Activated T-cell treated with anti-CD3 and anti-CD28 coated beads, Interleukin-2, amount 50 U/mL, for 72 hours (primary cell): ENCODE results near the gene CDH26. TPM values are rescaled to one million over a fixed set of nuclear protein-coding genes. Genes with fewer than 3 reads are reported as not detected.

Source experiments
- ATAC-seq, 2 donors: fragments of 150-1000 bp; cut with Tn5 transposase; replicated peaks in 1 of 2; 2 replicates each; pipeline ENCODE4 v1.10.0; 2021; ENCODE audit warnings: moderate library complexity in 2 of 2, mild to moderate bottlenecking in 1 of 2
- DNase-seq, 2 donors: peaks; one replicate each; pipeline ENCODE4 v3.0.0; 2021 to 2022; ENCODE audit warnings: mixed read lengths in 1 of 2
- H3K27ac Mint-ChIP-seq: one replicate; pipeline ENCODE4 v1.8.0; 2022; ENCODE audit warnings: mild to moderate bottlenecking, moderate library complexity, mixed read lengths
- H3K27me3 Mint-ChIP-seq: one replicate; pipeline ENCODE4 v1.8.0; 2022; ENCODE audit warnings: low read depth, mixed read lengths
- H3K36me3 Mint-ChIP-seq, 2 donors: one replicate each; pipeline ENCODE4 v1.8.0; 2022; ENCODE audit warnings: mixed read lengths in 2 of 2, mild to moderate bottlenecking in 1 of 2; ENCODE audit not compliant: insufficient read depth in 2 of 2
- H3K4me1 Mint-ChIP-seq: one replicate; pipeline ENCODE4 v1.8.0; 2022; ENCODE audit warnings: low read depth, mixed read lengths
- H3K4me3 Mint-ChIP-seq, 2 donors: one replicate each; pipeline ENCODE4 v1.8.0; 2022; ENCODE audit warnings: mild to moderate bottlenecking in 2 of 2, mixed read lengths in 2 of 2, moderate library complexity in 2 of 2
- H3K9me3 Mint-ChIP-seq, 2 donors: one replicate each; pipeline ENCODE4 v1.8.0; 2022; ENCODE audit warnings: mixed read lengths in 2 of 2
- total RNA-seq, 2 donors: library from RNA; stranded (reverse); gene quantifications; one replicate each; pipeline ENCODE4 v1.2.3, GENCODE V29; 2022

CDH26 gene
- total RNA-seq, 2 donors from 2014 or later = 2.4 to 3.1 TPM

DNA sequence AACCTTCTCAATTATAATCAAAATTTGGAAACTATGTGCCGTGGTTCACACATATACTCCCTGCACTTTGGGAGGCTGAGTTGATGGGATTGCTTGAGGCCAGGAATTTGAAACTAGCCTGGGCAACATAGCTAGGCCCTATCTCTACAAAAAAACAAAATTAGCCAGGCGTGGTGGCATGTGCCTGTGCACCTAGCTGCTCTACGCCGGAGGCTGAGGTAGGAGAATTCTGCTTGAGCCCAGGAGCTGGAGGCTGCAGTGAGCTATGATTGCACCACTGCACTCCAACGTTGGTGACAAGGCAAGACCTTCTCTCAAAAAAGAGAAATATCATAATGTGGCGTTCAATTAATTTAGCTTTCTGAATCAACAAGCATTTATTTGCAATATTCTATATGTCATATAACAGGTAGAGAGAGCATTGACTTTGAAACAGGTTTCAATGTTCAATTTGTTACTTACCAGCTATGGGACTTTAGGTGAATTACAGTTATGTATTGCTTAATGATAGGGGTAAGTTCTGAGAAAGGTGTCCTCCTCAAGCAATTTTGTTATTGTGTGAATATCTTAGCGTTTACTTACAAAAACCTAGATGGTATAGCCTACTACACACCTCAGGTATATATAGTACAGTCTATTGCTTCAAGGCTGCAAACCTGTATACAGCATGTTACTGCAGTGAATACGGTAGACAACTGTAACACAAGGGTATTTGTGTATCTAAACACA, 22.6 kb upstream of the CDH26 start:
- no peak for DNase-seq
- no peaks in the 10 kb centered on the region for H3K9me3 Mint-ChIP-seq
- H3K4me1 Mint-ChIP-seq = peaks cover 34% of the 10 kb centered on the region
- ATAC-seq = no peak
- no peak overlapping the region for H3K4me3 Mint-ChIP-seq
- no peak overlapping the region for H3K27ac Mint-ChIP-seq
- H3K27me3 Mint-ChIP-seq = no peaks in the 10 kb centered on the region
- H3K36me3 Mint-ChIP-seq = peaks cover 2 to 3% of the 10 kb centered on the region in 2 donors

DNA sequence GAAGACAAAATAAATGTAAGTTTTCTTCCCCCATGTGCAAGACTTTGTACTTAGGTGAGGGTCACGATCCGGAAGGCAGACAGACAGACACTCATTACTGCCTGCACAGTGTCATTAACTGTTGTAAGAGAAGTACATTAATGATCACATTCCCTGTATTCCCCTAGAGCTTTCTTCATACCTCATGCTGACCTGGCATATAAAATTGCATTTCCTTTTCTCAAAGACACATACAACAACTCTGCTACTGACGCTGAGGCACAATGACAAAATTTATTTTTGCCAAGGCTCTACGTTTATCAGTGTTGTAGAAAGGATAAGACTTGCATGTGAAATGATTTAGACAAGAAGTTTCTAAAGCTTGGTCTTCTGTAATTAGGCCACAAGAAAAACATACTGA, 21.8 kb upstream of the CDH26 start:
- Mint-ChIP-seq H3K36me3 (peaks cover 2 to 3% of the 10 kb centered on the region in 2 donors), H3K4me3 (no peak overlapping the region), H3K9me3 (no peaks in the 10 kb centered on the region), H3K27ac (no peak overlapping the region), H3K27me3 (no peaks in the 10 kb centered on the region), H3K4me1 (peaks cover 35% of the 10 kb centered on the region)
- DNase-seq = no peak
- ATAC-seq = no peak

DNA sequence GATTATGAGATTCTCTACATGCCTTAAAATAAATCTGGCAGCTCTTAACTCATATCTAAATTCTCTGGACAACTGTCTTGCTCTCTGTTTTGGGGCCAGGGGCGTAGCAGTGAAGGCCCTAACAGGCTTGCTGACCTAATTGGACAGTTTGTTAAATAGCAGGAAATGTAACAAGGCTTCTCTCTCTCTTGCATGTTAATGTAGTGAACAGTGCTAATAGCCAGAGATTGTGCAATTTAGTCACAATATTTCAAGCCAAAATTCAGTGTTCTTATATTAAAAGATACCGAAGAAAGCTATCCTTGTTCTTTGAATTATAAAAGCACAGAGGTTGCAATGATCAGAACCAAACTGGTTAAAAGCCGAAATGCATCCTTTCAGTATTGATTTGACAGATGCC, 21.1 kb upstream of the CDH26 start:
- Mint-ChIP-seq H3K27ac (no peak overlapping the region), H3K36me3 (peaks cover 2 to 3% of the 10 kb centered on the region in 2 donors), H3K4me3 (peak overlapping the region in 1 of 2 donors; percentile 10), H3K9me3 (no peaks in the 10 kb centered on the region), H3K4me1 (peaks cover 35% of the 10 kb centered on the region), H3K27me3 (no peaks in the 10 kb centered on the region)
- ATAC-seq = no peak
- no peak for DNase-seq

DNA sequence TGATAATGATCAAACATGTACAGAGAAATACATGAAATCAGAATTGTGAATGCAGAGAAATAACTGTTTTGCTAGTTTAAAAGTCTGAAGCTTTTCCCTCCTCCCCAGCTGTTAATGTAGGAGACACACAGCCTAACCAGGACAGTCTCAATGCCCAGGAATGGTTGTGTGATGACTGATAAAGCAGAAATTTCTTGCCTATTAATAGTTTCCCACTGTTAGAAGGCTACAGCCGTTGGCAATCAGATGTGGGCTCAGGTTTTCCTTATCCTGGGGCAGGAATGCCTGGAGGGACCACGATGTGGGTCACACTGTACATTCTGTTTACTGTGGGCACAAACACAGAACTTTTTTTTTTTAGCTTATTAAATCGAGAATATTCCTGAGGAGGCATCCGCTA, 20.0 kb upstream of the CDH26 start:
- no peak overlapping the region for H3K27ac Mint-ChIP-seq
- peak overlapping the region; percentile 76 to 88 for H3K4me3 Mint-ChIP-seq
- ATAC-seq (no peak), DNase-seq (no peak)
- H3K9me3 Mint-ChIP-seq = no peaks in the 10 kb centered on the region
- H3K27me3 Mint-ChIP-seq = no peaks in the 10 kb centered on the region
- peaks cover 2 to 3% of the 10 kb centered on the region in 2 donors for H3K36me3 Mint-ChIP-seq
- H3K4me1 Mint-ChIP-seq = peaks cover 37% of the 10 kb centered on the region

- Mint-ChIP-seq H3K27me3 (no peaks in the 10 kb centered on the region), H3K4me3 (peak overlapping the region; percentile 76 to 88), H3K9me3 (no peaks in the 10 kb centered on the region), H3K36me3 (peaks cover 2 to 3% of the 10 kb centered on the region in 2 donors), H3K27ac (no peak overlapping the region), H3K4me1 (peaks cover 37% of the 10 kb centered on the region)
- ATAC-seq = no peak
- no peak for DNase-seq
Measured at GRCh38 chr20:59938696-59939051, 19.5 kb upstream of the CDH26 start.

- no peaks in the 10 kb centered on the region for H3K27me3 Mint-ChIP-seq
- peaks cover 37% of the 10 kb centered on the region for H3K4me1 Mint-ChIP-seq
- peaks cover 2 to 3% of the 10 kb centered on the region in 2 donors for H3K36me3 Mint-ChIP-seq
- no peak overlapping the region for H3K27ac Mint-ChIP-seq
- H3K9me3 Mint-ChIP-seq = no peaks in the 10 kb centered on the region
- ATAC-seq = no peak
- peak in 1 of 2 donors; percentile 2 for DNase-seq
- peak overlapping the region; percentile 95 to 97 for H3K4me3 Mint-ChIP-seq
Measured at GRCh38 chr20:59939052-59939878, 19.0 kb upstream of the CDH26 start.

DNA sequence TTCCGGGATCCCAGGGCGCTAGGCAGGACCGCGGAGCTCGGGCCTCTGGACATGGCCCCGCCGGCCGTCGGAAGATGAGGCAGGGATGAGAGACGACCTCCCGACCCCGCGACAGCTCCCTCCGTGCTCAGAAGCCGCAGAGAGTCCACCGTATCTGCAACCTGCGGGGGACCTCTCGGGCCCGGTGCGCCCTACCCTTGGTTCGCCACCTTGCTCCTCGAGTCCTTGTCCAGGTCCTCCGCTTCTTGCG, 18.4 kb upstream of the CDH26 start:
- DNase-seq = peak; percentile 19 to 36
- ATAC-seq = peak; percentile 26 to 28
- peaks cover 37% of the 10 kb centered on the region for H3K4me1 Mint-ChIP-seq
- peak overlapping the region; percentile 95 to 97 for H3K4me3 Mint-ChIP-seq
- no peaks in the 10 kb centered on the region for H3K9me3 Mint-ChIP-seq
- peak overlapping the region; percentile 98 for H3K27ac Mint-ChIP-seq
- H3K27me3 Mint-ChIP-seq = no peaks in the 10 kb centered on the region
- H3K36me3 Mint-ChIP-seq = peaks cover 2 to 6% of the 10 kb centered on the region in 2 donors

GRCh38 chr20:59940129-59940955, 17.9 kb upstream of the CDH26 start, which contains the start of the genes FAM217B and PPP1R3D:
Gene FAM217B, plus strand, starts transcription at chr20:59940389. Its CDS starts 3,555 bp downstream, at chr20:59943944.
Gene PPP1R3D, minus strand, starts transcription at chr20:59940305. Its CDS starts 374 bp downstream, at chr20:59939931.
- peaks cover 37% of the 10 kb centered on the region for H3K4me1 Mint-ChIP-seq
- DNase-seq (peak; percentile 93 to 97), ATAC-seq (peak; percentile 95 to 97)
- no peaks in the 10 kb centered on the region for H3K9me3 Mint-ChIP-seq
- H3K36me3 Mint-ChIP-seq = peaks cover 2 to 7% of the 10 kb centered on the region in 2 donors
- peak within 1 kb of the TSS; percentile 98 for H3K27ac Mint-ChIP-seq
- H3K27me3 Mint-ChIP-seq = no peaks in the 10 kb centered on the region
- peak within 1 kb of the TSS; percentile 95 to 97 for H3K4me3 Mint-ChIP-seq

DNA sequence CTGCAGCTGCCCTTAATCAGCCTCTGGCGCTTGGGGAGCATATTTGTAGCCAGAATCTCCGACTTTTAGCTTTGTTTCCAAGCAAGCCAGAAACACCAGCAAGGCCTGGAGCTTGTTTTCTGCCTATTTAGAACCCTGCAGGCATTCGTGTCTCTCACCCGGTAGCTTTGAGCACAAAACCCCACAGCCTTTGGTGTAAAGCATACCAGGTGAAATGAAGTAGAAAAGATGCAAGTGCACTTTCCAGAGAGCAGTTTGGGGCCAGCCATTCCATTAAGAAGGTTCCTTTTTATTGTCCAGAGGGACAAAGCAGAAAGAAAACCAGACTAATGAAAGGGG, 17.3 kb upstream of the CDH26 start:
- no peaks in the 10 kb centered on the region for H3K27me3 Mint-ChIP-seq
- no peak for DNase-seq
- H3K36me3 Mint-ChIP-seq = peaks cover 2 to 7% of the 10 kb centered on the region in 2 donors
- no peaks in the 10 kb centered on the region for H3K9me3 Mint-ChIP-seq
- ATAC-seq = no peak
- peaks cover 37% of the 10 kb centered on the region for H3K4me1 Mint-ChIP-seq
- H3K4me3 Mint-ChIP-seq = peak overlapping the region; percentile 95 to 97
- peak overlapping the region; percentile 98 for H3K27ac Mint-ChIP-seq

GRCh38 chr20:59942245-59942644, 16.0 kb upstream of the CDH26 start:
- Mint-ChIP-seq H3K27me3 (no peaks in the 10 kb centered on the region), H3K27ac (no peak overlapping the region), H3K4me3 (no peak overlapping the region), H3K9me3 (no peaks in the 10 kb centered on the region), H3K36me3 (peaks cover 2 to 7% of the 10 kb centered on the region in 2 donors), H3K4me1 (peaks cover 33% of the 10 kb centered on the region)
- DNase-seq (no peak), ATAC-seq (no peak)

- peaks cover 25% of the 10 kb centered on the region for H3K4me1 Mint-ChIP-seq
- DNase-seq (no peak), ATAC-seq (no peak)
- H3K27me3 Mint-ChIP-seq = no peaks in the 10 kb centered on the region
- H3K27ac Mint-ChIP-seq = no peak overlapping the region
- no peaks in the 10 kb centered on the region for H3K9me3 Mint-ChIP-seq
- H3K36me3 Mint-ChIP-seq = peaks cover 0 to 3% of the 10 kb centered on the region in 2 donors
- H3K4me3 Mint-ChIP-seq = no peak overlapping the region
Measured at GRCh38 chr20:59944726-59945125, 13.5 kb upstream of the CDH26 start.

DNA sequence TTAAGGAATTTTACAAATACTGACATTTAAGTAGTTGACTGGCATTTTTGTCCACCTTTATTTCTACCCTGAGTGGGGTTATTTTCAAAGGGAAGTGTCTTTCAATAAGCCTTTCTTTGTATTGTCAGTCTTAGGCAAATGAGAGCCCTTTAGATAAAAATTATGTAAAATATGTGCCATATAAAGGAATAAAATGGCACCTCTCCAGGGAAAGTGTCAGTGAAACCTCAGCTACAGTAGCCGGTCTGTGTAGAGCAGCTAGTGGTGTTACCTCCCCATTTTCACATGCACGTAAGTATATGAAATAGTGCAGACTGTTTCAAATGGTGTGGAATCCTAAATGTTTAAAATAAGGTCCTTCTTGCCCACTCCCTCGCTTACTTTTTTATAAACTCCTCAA, 13.0 kb upstream of the CDH26 start:
- H3K27me3 Mint-ChIP-seq = no peaks in the 10 kb centered on the region
- no peaks in the 10 kb centered on the region for H3K9me3 Mint-ChIP-seq
- DNase-seq = no peak
- peaks cover 0 to 3% of the 10 kb centered on the region in 2 donors for H3K36me3 Mint-ChIP-seq
- H3K27ac Mint-ChIP-seq = no peak overlapping the region
- ATAC-seq = no peak
- H3K4me3 Mint-ChIP-seq = no peak overlapping the region
- peaks cover 25% of the 10 kb centered on the region for H3K4me1 Mint-ChIP-seq

DNA sequence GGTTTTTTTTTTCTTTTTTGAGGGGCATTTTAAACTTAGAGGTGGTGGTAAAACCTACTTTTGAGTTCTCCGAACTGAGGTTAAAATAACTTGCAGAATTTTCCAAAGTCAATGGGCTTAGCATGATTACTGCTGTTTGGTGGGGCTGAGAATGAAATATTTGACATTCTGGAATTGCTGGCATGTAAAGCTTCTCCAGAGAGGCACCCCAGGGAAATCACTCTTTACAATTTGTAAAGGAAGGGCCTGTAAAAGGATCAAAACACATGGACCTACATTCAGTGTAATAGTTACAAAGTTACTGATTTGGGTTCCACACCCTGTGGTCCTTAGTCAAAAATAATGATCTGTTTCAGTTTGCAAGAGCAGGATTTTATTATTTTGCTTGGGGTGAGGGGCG, 12.5 kb upstream of the CDH26 start:
- no peak overlapping the region for H3K27ac Mint-ChIP-seq
- no peak for DNase-seq
- no peaks in the 10 kb centered on the region for H3K27me3 Mint-ChIP-seq
- H3K4me1 Mint-ChIP-seq = peaks cover 25% of the 10 kb centered on the region
- H3K36me3 Mint-ChIP-seq = peaks cover 0 to 3% of the 10 kb centered on the region in 2 donors
- no peak overlapping the region for H3K4me3 Mint-ChIP-seq
- ATAC-seq = no peak
- no peaks in the 10 kb centered on the region for H3K9me3 Mint-ChIP-seq
